ENCODE measurements around the gene IMMP2L.
"Not testable (repeated sequence)": the region's sequence is repeated elsewhere in the genome, so short reads cannot be mapped to it uniquely, and the experiment has no call there.

IMMP2L gene

GRCh38 chr7:110948280-110948679 is 614.0 kb downstream of the IMMP2L start:
- no peak for DNase-seq

GRCh38 chr7:110947408-110947807 is 614.9 kb downstream of the IMMP2L start:
- no peak for DNase-seq

- DNase-seq = no peak
Observed at GRCh38 chr7:110944966-110945644, 617.2 kb downstream of the IMMP2L start.

- no peak for DNase-seq
Observed at GRCh38 chr7:110944448-110944847, 617.8 kb downstream of the IMMP2L start.

GRCh38 chr7:110943701-110944345 is 618.5 kb downstream of the IMMP2L start:
- DNase-seq = peak; percentile 9

GRCh38 chr7:110941385-110941784 is 620.9 kb downstream of the IMMP2L start:
- no peak for DNase-seq

GRCh38 chr7:110940756-110941155 is 621.5 kb downstream of the IMMP2L start:
- DNase-seq = no peak

GRCh38 chr7:110938165-110938564 is 624.1 kb downstream of the IMMP2L start:
- no peak for DNase-seq

GRCh38 chr7:110936665-110937064 is 625.6 kb downstream of the IMMP2L start:
- not testable (repeated sequence) for DNase-seq

GRCh38 chr7:110929480-110930249 is 632.6 kb downstream of the IMMP2L start:
- DNase-seq = no peak

GRCh38 chr7:110922906-110923305 is 639.4 kb downstream of the IMMP2L start:
- peak; percentile 78 for DNase-seq

GRCh38 chr7:110921595-110922151 is 640.6 kb downstream of the IMMP2L start:
- DNase-seq = no peak

GRCh38 chr7:110918949-110919548 is 643.2 kb downstream of the IMMP2L start:
- no peak for DNase-seq

- DNase-seq = no peak
Observed at GRCh38 chr7:110914263-110914662, 648.0 kb downstream of the IMMP2L start.

- no peak for DNase-seq
Observed at GRCh38 chr7:110911632-110912031, 650.7 kb downstream of the IMMP2L start.

GRCh38 chr7:110909117-110909516 is 653.2 kb downstream of the IMMP2L start:
- DNase-seq = no peak

- no peak for DNase-seq
Observed at GRCh38 chr7:110905773-110906566, 656.3 kb downstream of the IMMP2L start.

- no peak for DNase-seq
Observed at GRCh38 chr7:110898516-110898915, 663.8 kb downstream of the IMMP2L start.

GRCh38 chr7:110897538-110897937 is 664.8 kb downstream of the IMMP2L start:
- DNase-seq = no peak

GRCh38 chr7:110894111-110894510 is 668.2 kb downstream of the IMMP2L start:
- no peak for DNase-seq

- DNase-seq = no peak
Observed at GRCh38 chr7:110891197-110891596, 671.1 kb downstream of the IMMP2L start.

- no peak for DNase-seq
Observed at GRCh38 chr7:110890101-110890500, 672.2 kb downstream of the IMMP2L start.

Measured in HCEC 1CT (cell line).